NCI-H146 (cell line): ENCODE data around the gene KNTC1.
"Not testable (repeated sequence)": the region's sequence is repeated elsewhere in the genome, so short reads cannot be mapped to it uniquely, and the experiment has no call there.

ENCODE experiments used
- DNase-seq: peaks from one replicate; lab custom pipeline; 2025; lab: John Stamatoyannopoulos, UW

Gene KNTC1, protein sequence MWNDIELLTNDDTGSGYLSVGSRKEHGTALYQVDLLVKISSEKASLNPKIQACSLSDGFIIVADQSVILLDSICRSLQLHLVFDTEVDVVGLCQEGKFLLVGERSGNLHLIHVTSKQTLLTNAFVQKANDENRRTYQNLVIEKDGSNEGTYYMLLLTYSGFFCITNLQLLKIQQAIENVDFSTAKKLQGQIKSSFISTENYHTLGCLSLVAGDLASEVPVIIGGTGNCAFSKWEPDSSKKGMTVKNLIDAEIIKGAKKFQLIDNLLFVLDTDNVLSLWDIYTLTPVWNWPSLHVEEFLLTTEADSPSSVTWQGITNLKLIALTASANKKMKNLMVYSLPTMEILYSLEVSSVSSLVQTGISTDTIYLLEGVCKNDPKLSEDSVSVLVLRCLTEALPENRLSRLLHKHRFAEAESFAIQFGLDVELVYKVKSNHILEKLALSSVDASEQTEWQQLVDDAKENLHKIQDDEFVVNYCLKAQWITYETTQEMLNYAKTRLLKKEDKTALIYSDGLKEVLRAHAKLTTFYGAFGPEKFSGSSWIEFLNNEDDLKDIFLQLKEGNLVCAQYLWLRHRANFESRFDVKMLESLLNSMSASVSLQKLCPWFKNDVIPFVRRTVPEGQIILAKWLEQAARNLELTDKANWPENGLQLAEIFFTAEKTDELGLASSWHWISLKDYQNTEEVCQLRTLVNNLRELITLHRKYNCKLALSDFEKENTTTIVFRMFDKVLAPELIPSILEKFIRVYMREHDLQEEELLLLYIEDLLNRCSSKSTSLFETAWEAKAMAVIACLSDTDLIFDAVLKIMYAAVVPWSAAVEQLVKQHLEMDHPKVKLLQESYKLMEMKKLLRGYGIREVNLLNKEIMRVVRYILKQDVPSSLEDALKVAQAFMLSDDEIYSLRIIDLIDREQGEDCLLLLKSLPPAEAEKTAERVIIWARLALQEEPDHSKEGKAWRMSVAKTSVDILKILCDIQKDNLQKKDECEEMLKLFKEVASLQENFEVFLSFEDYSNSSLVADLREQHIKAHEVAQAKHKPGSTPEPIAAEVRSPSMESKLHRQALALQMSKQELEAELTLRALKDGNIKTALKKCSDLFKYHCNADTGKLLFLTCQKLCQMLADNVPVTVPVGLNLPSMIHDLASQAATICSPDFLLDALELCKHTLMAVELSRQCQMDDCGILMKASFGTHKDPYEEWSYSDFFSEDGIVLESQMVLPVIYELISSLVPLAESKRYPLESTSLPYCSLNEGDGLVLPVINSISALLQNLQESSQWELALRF (N-terminal part only)

DNA sequence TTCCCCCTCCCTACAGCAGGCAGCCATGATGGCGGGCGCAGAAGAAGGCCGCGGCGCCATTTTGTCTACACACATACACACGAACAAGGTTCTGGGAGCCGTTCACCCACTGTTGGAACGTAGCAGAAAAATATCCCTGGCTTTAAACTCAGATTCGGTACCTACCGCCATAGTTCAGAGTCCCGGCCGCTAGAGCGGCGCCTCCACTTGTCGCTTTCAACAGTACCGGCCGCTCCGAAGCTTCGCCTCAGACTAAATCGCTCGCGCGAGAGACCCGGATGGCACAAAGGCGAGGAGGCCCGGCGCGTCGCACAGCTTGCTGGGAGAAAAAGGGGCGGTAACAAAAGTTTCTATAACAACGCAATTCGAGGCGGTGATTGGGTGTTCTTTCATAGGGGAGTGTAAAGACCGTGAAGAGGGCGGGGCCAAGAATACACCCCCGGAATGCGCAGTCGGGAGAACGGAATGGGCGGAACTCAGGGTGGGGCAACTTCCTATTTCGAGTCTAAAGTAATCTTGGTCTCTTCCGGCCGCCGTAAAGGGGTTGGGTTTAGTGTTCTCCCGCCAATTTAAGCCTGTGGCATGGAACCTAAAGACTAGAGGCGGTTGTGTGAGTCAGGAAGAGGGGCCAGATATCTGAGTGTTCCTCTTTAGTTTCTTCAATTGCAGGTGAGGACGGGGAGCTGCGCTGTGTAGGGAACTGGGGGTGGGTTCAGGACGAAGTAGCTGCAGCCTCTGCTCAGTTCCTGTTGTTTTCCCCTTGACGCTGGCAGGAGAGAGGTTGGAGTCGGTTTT lies at the start of gene KNTC1, which contains the start of gene RSRC2:
TSS of gene KNTC1 (plus strand) at position 567 of the 795 bp plus-strand sequence. CDS start 2,815 bp downstream, outside the sequence.
TSS of gene RSRC2 (minus strand) at position 254 of the 795 bp plus-strand sequence. CDS start at position 171, 83 bp downstream.
- DNase-seq = peak; percentile 100

DNA sequence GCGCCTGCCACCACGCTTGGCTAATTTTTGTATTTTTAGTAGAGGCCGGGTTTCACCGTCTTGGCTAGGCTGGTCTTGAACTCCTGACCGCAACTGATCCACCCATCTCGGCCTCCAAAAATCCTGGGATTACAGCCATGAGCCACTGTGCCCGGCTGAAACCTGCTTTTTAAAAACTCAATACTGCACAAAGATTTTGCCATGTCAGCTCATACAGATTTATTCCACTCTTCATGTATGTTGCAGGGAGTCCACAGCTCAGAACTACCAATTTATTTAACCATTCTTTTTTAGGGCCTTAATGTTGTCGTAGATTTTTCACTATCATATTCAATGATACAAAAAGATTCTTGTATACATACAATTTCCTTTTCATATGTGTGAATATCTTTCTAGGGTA lies 46.3 kb upstream of the KNTC1 start:
- no peak for DNase-seq

DNA sequence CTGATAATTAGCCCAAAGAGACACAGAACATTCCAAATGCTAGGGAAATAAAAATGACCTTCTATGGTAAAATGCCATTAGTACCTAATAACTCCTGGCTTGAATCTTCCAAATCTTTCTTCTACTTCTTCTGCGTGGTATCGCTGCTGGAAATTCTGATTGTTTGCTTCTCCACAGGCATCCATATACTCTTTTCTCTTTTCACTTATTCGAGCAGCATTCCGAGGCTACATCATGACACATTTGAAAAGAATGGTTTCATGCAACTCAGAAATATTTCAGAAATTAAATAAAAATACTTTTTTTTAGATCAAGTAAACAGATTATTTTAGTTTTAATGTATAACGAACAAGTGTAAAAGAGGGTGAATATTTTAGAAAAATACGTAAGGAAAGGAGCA lies 45.2 kb upstream of the KNTC1 start:
- DNase-seq = no peak

DNA sequence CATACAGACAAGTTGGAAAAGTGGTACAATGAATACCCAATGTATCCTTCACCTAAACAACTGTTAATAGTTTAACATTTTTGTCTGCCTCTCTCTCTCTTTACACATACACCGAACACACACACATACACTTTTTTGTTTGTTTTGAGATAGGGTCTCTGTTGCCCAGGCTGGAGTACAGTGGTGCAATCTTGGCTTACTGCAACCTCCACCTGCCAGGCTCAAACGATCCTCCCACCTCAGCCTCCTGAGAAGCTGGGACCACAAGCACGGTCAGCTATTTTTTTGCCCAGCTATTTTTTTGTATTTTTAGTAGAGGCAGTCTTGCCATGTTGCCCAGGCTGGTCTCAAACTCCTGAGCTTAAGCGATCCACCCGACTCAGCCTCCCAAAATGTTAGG lies 43.1 kb upstream of the KNTC1 start:
- no peak for DNase-seq

DNA sequence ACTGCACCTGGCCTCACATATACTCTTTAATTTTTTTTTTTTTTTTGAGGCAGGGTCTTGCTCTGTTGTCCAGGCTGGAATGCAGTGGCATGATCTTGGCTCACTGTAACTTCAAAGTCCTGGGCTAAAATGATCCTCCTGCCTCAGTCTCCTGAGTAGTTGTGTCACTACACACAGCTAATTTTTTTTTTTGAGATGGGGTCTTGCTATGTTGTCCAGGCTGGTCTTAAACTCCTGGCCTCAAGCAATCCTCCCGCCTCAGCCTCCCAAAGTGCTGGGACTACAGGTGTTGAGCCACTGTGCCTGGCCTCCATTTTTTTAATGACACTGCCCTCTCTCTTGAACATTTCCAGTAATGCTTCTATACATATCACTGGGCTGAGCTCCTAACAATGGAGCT lies 42.7 kb upstream of the KNTC1 start:
- DNase-seq = not testable (repeated sequence)

DNA sequence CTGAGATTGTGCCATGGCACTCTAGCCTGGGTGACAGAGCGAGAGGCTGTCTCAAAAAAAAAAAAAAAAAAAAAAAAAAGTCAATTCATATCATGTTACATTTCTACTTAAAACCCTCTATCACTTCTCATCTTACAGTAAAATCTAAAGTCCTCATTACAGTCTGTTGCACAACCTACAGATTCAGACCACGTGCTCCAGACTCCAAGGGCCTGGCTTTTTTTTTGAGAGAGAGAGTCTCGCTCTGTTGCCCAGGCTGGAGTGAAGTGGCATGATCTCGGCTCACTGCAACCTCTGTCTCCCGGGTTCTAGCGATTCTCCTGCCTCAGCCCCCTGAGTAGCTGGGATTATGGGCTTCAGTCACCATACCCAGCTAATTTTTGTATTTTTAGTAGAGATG lies 40.7 kb upstream of the KNTC1 start:
- not testable (repeated sequence) for DNase-seq

DNA sequence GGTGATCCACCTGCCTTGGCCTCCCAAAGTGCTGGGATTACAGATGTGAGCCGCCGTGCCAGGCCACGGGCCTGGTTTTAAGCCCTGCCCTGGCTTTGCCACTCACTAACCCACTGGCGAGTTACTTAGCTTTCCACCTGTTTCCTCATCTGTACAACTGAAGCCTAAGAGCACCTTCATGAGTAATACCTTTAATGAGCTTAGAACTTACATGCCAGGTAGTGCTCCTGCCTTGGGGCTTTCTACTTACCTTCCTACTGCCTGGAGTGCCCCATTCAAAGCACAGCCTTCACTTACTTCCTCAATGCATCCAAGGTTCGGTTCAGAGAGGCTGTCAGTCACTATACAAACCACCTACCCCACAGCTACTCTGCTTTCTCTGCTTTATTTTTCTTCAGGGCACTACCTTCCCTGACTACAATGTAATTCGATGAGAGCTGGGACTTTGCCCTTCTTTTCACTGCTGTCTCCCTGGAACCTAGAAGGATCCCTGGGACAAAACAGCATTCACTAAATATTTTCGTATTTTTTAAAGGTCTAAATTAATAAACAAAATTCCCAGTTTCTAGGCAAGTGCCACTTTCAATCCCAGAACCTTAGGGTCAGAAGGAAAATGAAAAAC lies 40.1 kb upstream of the KNTC1 start:
- DNase-seq = no peak

DNA sequence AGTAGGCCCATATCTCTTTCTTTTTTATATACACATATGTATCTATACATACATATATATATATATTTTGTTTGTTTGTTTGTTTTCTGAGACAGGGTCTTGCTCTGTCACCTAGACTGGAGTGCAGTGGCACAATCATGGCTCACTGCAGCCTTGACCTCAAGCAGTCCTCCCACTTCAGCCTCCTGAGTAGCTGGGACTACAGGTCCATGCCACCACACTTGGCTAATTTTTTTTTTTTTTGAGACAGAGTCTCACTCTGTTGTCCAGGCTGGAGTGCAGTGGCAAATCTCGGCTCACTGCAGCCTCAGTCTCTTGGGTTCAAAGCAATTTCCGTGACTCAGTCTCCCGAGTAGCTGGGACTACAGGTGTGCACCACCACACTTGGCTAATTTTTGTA lies 39.2 kb upstream of the KNTC1 start:
- not testable (repeated sequence) for DNase-seq

DNA sequence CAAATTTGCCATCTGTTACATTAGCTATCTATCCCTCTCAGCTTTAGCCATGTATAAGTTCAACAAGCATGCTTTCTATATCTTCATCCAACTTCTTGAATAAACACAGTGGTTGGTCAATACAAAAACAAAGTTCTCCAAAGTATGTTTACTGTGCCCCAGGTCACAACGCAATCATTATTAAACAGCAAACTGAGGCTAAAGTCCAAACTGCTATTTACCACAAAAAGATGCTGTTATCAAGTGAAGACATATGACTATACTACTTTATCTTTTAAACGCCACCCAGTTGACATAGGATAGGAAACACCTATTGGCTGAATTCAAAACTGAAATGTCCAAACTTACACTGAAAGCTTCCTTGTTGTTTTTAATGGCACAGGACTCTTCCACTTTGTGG lies 38.0 kb upstream of the KNTC1 start:
- DNase-seq = no peak

DNA sequence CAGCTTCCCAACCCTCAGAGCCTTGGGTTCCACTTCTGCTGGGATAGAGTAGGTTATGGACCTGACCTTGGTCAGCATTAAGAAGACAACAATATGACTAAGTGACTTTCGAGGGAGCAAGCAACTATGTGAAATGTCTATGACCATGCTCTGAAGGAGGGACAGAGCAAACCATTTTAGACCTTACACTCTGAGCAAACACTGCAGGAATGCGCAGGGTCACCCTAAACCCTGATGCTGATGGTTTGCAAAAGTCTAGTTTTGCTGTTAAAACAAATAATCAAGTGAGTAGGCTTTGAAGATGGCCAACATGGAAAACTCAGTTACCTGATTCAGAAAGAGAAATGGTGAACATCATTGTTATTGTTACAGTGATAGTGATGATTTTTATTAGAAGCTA lies 35.1 kb upstream of the KNTC1 start:
- no peak for DNase-seq

DNA sequence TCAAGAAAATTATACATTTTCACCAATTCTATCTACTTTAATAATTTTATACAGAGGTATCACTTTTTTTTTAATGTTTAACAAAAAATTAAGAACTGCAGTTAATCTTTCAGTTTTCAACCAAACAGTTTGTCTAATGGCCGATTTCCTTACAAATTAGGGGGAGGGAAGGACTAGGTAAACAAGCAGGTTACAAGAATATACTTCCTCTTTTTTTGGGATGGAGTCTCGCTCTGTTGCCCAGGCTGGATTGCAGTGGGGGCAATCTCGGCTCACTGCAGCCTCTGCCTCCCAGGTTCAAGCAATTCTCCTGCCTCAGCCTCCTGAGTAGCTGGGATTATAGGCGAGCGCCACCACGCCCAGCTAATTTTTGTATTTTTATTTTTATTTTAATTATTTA lies 33.8 kb upstream of the KNTC1 start:
- not testable (repeated sequence) for DNase-seq

DNA sequence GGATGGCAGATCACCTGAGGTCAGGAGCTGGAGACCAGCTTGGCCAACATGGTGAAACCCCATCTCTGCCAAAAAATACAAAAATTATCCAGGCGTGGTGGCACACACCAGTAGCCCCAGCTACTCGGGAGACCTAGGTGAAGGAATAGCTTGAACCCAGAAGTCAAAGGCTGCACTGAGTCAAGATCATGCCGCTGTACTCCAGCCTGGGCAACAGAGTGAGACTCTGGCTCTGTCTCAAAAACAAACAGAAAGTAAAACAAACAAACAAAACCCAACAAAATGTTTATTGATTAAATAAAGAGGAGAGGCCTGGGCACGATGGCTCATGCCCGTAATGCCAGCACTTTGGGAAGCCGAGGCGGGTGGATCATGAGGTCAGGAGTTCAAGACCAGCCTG lies 31.8 kb upstream of the KNTC1 start:
- DNase-seq = no peak

DNA sequence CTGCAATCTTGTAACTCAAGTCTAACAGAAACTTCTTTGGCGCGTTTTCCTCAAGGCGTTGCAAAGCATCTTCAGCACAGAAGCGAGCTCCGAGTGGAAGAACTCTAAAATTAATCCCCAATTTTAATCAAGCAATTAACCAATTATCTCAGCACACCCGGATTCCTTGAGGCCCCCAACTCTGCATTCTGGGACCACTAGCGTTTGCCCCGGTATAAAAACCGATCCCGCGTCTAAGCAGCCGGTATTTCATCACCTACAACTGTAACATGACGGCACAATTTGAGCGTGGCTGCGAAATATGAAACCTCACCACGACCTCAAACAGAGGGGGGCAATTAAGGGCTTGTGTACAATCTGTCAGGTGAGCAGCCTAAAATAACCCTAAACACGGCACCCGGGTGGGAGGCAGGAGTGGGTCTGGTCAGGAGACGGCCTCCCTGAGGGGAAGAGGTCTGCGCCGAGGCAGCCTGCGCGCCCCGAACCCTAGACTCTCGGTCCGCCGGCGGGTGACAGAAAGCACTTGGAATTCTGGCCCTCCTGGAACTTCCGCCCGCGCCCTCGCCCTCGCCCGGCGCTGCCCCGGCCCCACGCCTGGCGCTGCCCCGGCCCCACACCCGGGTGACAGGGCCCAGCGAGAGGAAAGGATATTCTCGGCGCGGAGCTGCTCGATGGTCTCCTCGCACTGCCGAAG lies 26.9 kb upstream of the KNTC1 start:
- DNase-seq = peak; percentile 80

DNA sequence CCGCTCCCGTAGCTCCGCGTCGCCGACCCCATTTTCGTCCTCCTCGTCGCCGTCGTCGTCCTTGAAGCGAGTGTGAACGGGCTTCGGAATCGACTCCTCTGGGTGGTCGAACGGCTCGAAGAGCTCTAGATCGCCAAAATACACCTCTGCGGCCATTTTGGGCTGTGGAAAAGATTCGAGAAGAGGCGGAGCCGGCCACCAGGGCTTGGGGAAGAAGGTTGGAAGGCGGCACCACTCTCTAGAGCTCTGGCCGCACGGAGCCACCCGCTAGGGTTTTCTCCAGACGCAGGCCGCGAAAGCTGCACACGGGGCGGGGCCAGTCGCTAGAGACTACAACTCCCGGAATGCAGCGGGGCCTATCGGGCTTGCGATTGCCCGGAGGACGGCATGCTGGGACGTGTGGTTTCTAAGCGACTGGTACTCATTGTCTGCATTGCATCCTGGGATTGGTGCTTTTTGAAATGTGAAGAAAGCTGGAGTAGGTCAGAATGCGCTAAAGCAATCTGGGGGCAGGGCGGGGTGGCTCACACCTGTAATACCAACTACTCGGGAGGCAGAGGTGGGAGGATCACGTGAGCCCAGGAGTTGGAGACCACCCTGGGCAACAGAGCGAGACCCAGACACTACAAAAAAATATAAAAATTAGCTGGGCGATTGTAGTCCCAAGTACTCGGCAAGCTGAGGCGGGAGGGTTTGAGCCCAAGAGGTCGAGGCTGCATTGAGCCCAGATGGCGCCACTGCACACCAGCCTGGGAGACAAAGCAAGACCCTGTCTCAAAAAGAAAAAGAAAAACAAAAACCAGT lies 26.2 kb upstream of the KNTC1 start, which contains the start of gene ZCCHC8:
TSS of gene ZCCHC8 (minus strand) at position 248 of the 804 bp plus-strand sequence. CDS start at position 156, 92 bp downstream.
- peak; percentile 98 for DNase-seq

DNA sequence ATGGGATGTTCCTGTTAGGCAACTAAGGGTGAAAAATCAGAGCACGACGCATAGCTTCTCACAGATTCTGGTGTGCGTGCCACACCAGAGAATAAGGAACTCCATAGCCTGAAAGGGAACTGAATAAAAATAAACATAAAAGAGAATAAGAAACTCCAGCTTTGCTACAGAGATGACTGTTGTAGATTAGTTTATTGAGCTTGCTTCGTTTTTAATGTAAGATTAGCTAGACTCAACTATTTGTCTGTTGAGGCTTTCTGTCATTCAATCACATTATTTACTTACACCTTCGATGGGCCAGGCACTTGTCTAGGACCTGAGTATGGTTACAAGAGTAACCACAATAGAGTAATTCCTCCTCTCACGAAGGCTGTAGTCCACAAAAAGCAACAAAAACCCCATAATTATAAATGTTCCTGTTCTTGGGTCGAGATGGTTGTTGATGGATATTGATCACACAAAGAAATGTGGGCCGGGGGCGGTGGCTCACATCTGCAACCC lies 25.5 kb upstream of the KNTC1 start:
- no peak for DNase-seq

DNA sequence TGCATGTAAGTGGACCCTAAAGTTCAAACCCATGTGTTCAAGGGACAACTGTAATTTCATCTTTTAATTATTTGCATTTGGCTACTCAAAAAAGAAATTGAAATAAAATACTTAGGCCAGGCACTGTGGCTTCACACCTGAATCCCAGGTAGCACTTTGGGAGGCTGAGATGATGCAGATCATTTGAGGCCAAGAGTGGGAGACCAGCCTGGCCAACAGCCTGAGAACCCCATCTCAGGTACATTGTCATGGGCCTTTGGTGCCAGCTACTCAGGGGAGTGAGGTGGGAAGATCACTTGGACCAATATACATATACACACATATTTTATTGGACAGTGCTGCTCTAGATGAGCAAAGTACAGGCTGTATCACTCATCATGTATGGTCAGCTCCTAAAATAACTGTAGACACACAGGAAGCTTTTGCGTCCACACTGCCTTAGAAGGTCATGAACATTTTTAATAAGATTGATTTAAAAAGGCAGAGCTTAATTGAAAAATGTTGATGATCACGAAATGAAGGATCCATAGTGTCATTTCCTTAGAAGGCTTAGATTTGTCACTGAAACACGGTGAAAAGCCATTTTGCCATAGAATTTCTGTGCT lies 23.8 kb upstream of the KNTC1 start:
- DNase-seq = no peak

DNA sequence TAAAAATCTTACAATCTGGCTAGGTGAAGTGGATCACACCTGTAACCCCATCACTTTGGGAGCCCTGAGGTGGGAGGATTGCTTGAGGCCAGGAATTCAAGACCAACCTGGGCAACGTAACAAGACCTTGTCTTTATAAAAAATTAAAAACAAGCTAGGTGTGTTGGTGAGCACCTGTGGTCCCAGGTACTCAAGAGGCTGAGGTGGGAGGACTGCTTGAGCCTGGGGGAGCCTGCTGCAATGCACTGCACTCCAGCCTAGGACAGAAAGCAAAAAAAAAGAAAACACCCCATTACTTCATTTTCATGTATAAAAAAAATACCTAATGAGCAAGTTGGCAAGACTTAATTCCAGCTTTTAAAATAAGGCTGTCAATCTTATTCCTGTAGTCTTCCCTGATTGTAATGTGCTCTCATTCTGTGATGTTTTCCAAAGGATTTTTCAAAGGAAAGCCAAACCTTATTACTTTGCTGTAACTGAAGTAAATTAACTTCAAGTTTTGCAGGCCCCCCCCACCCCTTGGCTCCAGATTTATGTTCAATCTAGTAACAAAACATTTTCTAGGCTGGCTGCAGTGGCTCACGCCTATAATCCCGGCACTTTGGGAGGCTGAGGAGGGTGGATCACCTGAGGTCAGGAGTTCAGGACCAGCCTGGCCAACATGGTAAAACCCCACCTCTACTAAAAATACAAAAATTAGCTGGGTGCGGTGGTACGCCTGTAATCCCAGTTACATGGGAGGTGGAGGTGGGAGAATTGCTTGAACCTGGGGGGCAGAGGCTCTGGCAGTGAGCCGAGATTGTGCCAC lies 23.1 kb upstream of the KNTC1 start:
- no peak for DNase-seq
